ENCODE data around the gene METTL23. TPM values are rescaled to one million over a fixed set of nuclear protein-coding genes. Genes with fewer than 3 reads are reported as not detected.
"Not testable (repeated sequence)": the region's sequence is repeated elsewhere in the genome, so short reads cannot be mapped to it uniquely, and the experiment has no call there.

Gene METTL23
- total and polyA plus RNA-seq, 9 donors: 19.6 to 23.6 (median 21.3) TPM

DNA sequence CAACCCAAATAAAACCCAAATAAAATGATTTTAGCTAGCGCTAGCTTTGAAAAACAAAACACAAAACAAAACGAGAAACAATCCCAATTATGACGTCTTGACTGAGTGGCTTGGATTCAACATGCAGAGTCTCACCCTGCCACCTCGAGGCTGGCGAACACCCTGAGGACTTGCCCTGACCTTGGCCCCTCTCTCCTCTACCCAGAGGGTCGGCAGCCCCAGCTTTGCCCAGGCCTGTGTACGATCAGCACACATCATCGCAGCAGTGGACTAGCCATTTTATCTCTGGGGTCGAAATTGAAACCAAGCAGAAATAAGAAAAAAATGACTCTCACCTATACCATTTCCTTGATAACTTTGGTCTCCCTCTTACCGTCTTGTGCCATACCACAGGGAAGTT, 5.2 kb upstream of the METTL23 start:
- Histone ChIP-seq H3K36me3 (ENCODE audit: control insufficient read depth, insufficient read depth, low read length) (peaks cover 74% of the 10 kb centered on the region), H3K4me3 (ENCODE audit: low read length) (no peak overlapping the region), H3K4me1 (ENCODE audit: control insufficient read depth, insufficient read depth, low read length) (peaks cover 11% of the 10 kb centered on the region), H3K27me3 (ENCODE audit: control insufficient read depth, insufficient read depth, low read length) (no peaks in the 10 kb centered on the region), H3K27ac (ENCODE audit: low read length) (no peak overlapping the region), H3K9me3 (replicated peaks; ENCODE audit: control insufficient read depth, low read depth, low read length) (no peaks in the 10 kb centered on the region)
- DNase-seq: no peak
- 95% methylated on average over 5 of the region's 10 CpGs for WGBS (ENCODE audit: insufficient coverage)

DNA sequence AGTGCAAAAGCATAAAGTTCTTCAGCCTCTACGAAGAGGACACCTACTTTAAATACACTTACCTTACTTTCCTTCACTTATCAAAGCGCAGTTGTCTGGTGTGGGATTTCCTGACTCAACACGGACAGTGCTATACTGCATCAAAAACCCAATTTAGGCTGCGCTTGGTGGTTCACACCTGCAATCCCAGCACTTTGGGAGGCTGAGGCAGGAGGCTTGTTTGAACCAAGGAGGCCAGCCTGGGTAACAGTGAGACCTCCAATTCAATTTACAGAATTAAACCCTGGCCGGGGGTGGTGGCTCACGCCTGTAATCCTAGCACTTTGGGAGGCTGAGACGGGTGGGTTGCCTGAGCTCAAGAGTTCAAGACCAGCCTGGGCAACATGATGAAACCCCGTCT, 4.4 kb upstream of the METTL23 start:
- peaks cover 13% of the 10 kb centered on the region for H3K4me1 ChIP-seq (ENCODE audit: control insufficient read depth, insufficient read depth, low read length)
- peaks cover 66% of the 10 kb centered on the region for H3K36me3 ChIP-seq (ENCODE audit: control insufficient read depth, insufficient read depth, low read length)
- DNase-seq: no peak
- no peak overlapping the region for H3K4me3 ChIP-seq (ENCODE audit: low read length)
- no peak overlapping the region for H3K27ac ChIP-seq (ENCODE audit: low read length)
- 100% methylated on average over 4 of the region's 8 CpGs for WGBS (ENCODE audit: insufficient coverage)
- H3K9me3 ChIP-seq (replicated peaks; ENCODE audit: control insufficient read depth, low read depth, low read length): no peaks in the 10 kb centered on the region
- H3K27me3 ChIP-seq (ENCODE audit: control insufficient read depth, insufficient read depth, low read length): no peaks in the 10 kb centered on the region

DNA sequence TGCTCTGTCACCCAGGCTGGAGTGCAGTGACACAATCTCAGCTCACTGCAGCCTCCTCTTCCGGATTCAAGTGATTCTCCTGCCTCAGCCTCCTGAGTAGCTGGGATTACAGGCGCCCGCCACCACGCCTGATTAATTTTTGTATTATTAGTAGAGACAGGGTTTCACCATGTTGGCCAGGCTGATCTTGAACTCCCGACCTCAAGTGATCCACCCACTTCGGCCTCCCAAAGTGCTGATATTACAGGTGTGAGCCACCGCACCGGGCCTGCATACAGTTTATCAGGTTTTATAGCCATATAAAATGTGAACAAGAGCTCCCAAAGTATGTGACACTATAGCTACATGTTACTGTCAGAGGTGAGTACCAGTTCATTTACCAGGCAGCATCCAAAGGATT, 3.7 kb upstream of the METTL23 start:
- H3K27me3 ChIP-seq (ENCODE audit: control insufficient read depth, insufficient read depth, low read length); H3K27ac ChIP-seq (ENCODE audit: low read length); H3K4me3 ChIP-seq (ENCODE audit: low read length); DNase-seq; H3K9me3 ChIP-seq (replicated peaks; ENCODE audit: control insufficient read depth, low read depth, low read length): not testable (repeated sequence)
- H3K36me3 ChIP-seq (ENCODE audit: control insufficient read depth, insufficient read depth, low read length): peaks cover 61% of the 10 kb centered on the region
- H3K4me1 ChIP-seq (ENCODE audit: control insufficient read depth, insufficient read depth, low read length): peaks cover 20% of the 10 kb centered on the region
- 100% methylated on average over 1 of the region's 8 CpGs for WGBS (ENCODE audit: insufficient coverage)

DNA sequence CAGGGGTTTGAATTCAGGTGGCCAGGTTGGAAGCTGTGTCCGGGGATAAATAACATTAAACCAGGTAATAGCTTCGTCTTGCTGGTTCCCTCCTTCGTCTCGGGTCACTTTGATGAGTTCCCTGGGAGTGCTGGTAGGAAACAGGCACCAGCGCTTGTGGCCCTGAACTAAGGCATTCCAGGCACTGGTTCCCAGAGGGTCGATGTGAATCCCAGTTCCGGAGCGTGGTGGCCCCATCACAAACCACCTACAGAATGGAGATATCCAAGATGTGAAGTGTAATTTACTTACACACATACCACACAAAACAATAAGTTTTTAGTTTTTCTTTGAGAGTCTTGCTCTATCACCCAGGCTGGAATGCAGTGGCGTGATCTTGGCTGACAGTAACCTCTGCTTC, 2.8 kb upstream of the METTL23 start:
- H3K27ac ChIP-seq (ENCODE audit: low read length): no peak overlapping the region
- WGBS (ENCODE audit: insufficient coverage): 93% methylated on average over 5 of the region's 9 CpGs
- H3K9me3 ChIP-seq (replicated peaks; ENCODE audit: control insufficient read depth, low read depth, low read length): no peaks in the 10 kb centered on the region
- H3K36me3 ChIP-seq (ENCODE audit: control insufficient read depth, insufficient read depth, low read length): peaks cover 54% of the 10 kb centered on the region
- no peak for DNase-seq
- peaks cover 21% of the 10 kb centered on the region for H3K4me1 ChIP-seq (ENCODE audit: control insufficient read depth, insufficient read depth, low read length)
- H3K4me3 ChIP-seq (ENCODE audit: low read length): no peak overlapping the region
- no peaks in the 10 kb centered on the region for H3K27me3 ChIP-seq (ENCODE audit: control insufficient read depth, insufficient read depth, low read length)

- Histone ChIP-seq H3K4me3 (ENCODE audit: low read length) (peak overlapping the region; percentile 78), H3K27ac (ENCODE audit: low read length) (peak overlapping the region; percentile 99), H3K36me3 (ENCODE audit: control insufficient read depth, insufficient read depth, low read length) (peaks cover 45% of the 10 kb centered on the region), H3K27me3 (ENCODE audit: control insufficient read depth, insufficient read depth, low read length) (no peaks in the 10 kb centered on the region), H3K4me1 (ENCODE audit: control insufficient read depth, insufficient read depth, low read length) (peaks cover 21% of the 10 kb centered on the region), H3K9me3 (replicated peaks; ENCODE audit: control insufficient read depth, low read depth, low read length) (no peaks in the 10 kb centered on the region)
- peak; percentile 79 for DNase-seq
- 10% methylated on average over 35 of the region's 38 CpGs for WGBS (ENCODE audit: insufficient coverage)
Observed at GRCh38 chr17:76725580-76726230, 934 bp upstream of the METTL23 start.

- Histone ChIP-seq H3K27ac (ENCODE audit: low read length) (peak within 1 kb of the TSS; percentile 99), H3K9me3 (replicated peaks; ENCODE audit: control insufficient read depth, low read depth, low read length) (no peaks in the 10 kb centered on the region), H3K4me1 (ENCODE audit: control insufficient read depth, insufficient read depth, low read length) (peaks cover 21% of the 10 kb centered on the region), H3K4me3 (ENCODE audit: low read length) (peak within 1 kb of the TSS; percentile 78), H3K27me3 (ENCODE audit: control insufficient read depth, insufficient read depth, low read length) (no peaks in the 10 kb centered on the region), H3K36me3 (ENCODE audit: control insufficient read depth, insufficient read depth, low read length) (peaks cover 42% of the 10 kb centered on the region)
- DNase-seq: peak; percentile 99
- WGBS (ENCODE audit: insufficient coverage): under 1% methylated on average over 60 of the region's 60 CpGs
Observed at GRCh38 chr17:76726231-76726775, 336 bp upstream of the METTL23 start, which contains the start of gene JMJD6. Gene JMJD6 (minus strand): TSS chr17:76726606. CDS start chr17:76726475, 131 bp downstream.

DNA sequence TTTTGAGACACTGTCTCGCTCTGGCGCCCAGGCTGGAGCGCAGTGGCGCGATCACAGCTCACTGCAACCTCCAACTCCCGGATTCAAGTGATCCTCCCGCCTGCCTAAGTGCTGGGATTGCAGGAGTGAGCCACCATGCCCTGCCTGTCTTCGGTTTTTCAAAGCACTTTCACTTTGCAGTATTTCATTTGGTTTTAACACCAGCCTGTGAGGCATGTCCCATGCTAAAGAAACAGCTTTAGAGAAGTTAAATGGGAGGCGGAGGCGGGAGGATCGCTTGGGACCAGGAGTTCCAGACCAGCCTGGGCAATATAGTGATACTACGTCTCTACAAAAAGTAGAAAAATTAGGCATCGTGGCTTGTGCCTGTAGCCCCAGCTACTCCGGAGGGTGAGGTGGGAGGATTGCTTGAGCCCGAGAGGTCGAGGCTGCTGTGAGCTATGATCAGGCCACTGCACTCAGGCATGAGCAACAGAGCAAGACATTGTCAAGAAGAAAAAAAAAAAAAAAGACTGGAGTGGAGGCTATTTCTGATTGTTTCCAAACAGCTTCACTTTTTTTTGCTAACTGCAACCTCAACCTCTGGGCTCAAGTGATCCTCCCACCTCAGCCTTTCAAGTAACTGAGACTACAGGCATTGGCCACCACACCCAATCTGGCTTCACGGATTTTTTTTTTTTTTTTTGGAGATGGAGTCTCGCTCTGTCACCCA, 1.3 kb downstream of the METTL23 start:
- WGBS (ENCODE audit: insufficient coverage): 76% methylated on average over 13 of the region's 18 CpGs
- peaks cover 22% of the 10 kb centered on the region for H3K4me1 ChIP-seq (ENCODE audit: control insufficient read depth, insufficient read depth, low read length)
- DNase-seq: peak; percentile 39
- no peaks in the 10 kb centered on the region for H3K27me3 ChIP-seq (ENCODE audit: control insufficient read depth, insufficient read depth, low read length)
- peaks cover 36% of the 10 kb centered on the region for H3K36me3 ChIP-seq (ENCODE audit: control insufficient read depth, insufficient read depth, low read length)
- peak overlapping the region; percentile 78 for H3K4me3 ChIP-seq (ENCODE audit: low read length)
- peak overlapping the region; percentile 99 for H3K27ac ChIP-seq (ENCODE audit: low read length)
- H3K9me3 ChIP-seq (replicated peaks; ENCODE audit: control insufficient read depth, low read depth, low read length): no peaks in the 10 kb centered on the region

DNA sequence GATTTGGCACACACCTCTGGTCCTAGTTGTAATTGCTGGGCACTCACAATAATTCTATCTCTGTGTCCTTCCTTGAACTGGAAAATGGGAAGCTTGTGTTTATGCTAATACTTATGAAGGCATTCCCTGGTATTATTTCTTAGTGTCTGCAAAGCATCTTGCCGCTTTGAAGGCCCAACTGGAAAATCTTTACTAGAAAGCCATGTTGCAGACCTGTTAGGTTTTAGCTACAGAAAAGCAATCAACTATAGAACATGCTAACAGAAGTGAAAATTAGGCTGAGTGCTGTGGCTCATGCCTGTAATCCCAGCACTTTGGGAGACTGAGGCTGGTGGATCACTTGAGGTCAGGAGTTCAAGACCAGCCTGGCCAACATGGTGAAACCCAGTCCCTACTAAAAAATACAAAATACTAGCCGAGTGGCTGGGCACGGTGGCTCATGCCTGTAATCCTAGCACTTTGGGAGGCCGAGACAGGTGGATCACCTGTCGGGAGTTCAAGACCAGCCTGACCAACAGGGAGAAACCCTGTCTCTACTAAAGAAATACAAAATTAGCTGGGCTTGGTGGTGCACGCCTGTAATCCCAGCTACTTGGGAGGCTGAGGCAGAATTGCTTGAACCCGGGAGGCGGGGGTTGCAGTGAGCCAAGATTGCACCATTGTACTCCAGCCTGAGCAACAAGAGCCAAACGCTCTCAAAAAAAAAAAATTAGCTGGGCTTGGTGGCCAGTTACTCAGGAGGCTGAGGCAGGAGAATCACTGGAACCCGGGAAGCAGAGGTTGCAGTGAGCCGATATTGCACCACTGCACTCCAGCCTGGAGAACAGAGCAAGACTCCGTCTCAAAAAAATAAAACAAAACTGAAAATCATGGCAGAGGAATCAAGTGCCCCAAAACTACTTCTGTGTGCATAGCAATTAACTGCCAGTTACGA, 5.4 kb downstream of the METTL23 start:
- not testable (repeated sequence) for H3K27ac ChIP-seq (ENCODE audit: low read length); DNase-seq; H3K27me3 ChIP-seq (ENCODE audit: control insufficient read depth, insufficient read depth, low read length); H3K4me3 ChIP-seq (ENCODE audit: low read length); H3K9me3 ChIP-seq (replicated peaks; ENCODE audit: control insufficient read depth, low read depth, low read length)
- H3K4me1 ChIP-seq (ENCODE audit: control insufficient read depth, insufficient read depth, low read length): peaks cover 17% of the 10 kb centered on the region
- peaks cover 44% of the 10 kb centered on the region for H3K36me3 ChIP-seq (ENCODE audit: control insufficient read depth, insufficient read depth, low read length)
- WGBS (ENCODE audit: insufficient coverage): 81% methylated on average over 9 of the region's 13 CpGs

DNA sequence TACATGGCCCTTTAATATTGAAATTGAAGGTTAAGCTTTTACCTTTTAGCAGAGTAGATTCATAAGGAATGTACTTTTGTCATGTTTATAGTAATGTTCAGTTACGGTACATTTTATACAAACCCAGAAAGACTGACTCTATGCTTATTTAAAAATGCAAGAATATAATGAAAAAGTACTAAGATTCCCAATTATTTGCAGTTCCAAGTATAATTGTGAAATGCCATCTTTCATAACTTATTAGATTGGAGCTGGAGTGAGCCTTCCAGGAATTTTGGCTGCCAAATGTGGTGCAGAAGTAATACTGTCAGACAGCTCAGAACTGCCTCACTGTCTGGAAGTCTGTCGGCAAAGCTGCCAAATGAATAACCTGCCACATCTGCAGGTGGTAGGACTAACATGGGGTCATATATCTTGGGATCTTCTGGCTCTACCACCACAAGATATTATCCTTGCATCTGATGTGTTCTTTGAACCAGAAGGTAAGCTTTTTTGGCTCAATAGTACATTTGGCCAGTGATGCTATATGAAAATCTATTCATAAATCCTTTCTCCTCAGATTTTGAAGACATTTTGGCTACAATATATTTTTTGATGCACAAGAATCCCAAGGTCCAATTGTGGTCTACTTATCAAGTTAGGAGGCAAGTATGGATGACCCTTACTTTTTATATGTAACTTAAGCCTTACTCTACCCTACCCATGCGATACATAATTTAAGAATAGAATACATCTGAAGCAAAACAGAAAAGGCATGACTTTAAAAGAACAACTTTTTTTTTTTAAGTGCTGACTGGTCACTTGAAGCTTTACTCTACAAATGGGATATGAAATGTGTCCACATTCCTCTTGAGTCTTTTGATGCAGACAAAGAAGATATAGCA, 6.3 kb downstream of the METTL23 start:
- no CpG with 5 or more reads among the region's 3 CpGs for WGBS (ENCODE audit: insufficient coverage)
- no peak for DNase-seq
- no peak overlapping the region for H3K27ac ChIP-seq (ENCODE audit: low read length)
- H3K36me3 ChIP-seq (ENCODE audit: control insufficient read depth, insufficient read depth, low read length): peaks cover 44% of the 10 kb centered on the region
- no peaks in the 10 kb centered on the region for H3K9me3 ChIP-seq (replicated peaks; ENCODE audit: control insufficient read depth, low read depth, low read length)
- peaks cover 8% of the 10 kb centered on the region for H3K4me1 ChIP-seq (ENCODE audit: control insufficient read depth, insufficient read depth, low read length)
- H3K27me3 ChIP-seq (ENCODE audit: control insufficient read depth, insufficient read depth, low read length): no peaks in the 10 kb centered on the region
- no peak overlapping the region for H3K4me3 ChIP-seq (ENCODE audit: low read length)
